ENCODE measurements around the gene MYBPH.

DNA sequence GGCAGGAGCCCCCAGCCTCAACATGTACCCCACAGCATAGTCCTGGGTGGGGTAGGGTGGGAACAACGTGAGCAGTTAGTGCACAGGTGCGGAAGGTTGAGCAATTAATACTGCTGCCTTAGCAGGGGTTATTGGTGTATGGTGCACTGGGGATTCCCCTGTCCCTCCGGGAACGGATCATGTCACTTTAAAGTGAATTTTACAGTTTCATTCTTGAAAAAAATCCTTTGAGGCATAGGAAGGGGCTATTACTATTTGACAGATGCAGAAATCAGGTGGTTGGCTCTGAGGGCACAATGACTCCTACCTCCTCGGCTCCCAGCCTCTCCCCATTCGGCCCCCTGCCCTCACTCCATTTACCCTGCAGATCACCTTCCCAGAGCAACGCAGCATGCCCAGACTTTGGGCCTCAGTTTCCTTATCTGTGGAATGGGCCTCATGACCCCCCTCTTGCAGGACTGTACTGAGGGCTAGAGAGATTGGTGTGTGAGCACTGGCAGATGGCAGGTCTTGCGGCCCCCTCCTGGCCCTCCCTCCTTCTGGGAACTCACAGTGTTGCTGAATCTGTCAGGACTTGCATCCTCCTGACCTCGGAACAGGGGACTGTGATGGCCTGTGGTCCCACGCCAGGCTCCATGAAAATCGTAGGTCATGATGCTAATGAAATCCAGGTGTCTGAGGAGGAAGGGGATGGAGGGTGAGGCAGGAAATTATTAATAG, 5.1 kb upstream of the MYBPH start:
- TF ChIP-seq CTCF (IDR thresholded peaks at IDR 0.05; ENCODE audit: borderline replicate concordance, extremely low read depth, low read length, poor library complexity, severe bottlenecking) (no peak), EZH2 (IDR thresholded peaks at IDR 0.05; ENCODE audit: borderline replicate concordance, low read depth, low read length, severe bottlenecking) (no peak)

All from DND-41 (cell line).